BLaER1 treated with 17β-estradiol and CSF1 and Interleukin-3, amounts not matched to agents 10 nM and 100 nM (cell line): ENCODE data around the gene C1QTNF12.
A peak's percentile ranks its signal among the peaks of the same experiment; 100 is the strongest.

Experiments used
- H3K27ac ChIP-seq, 11 experiments: shearing (Covaris generic); formaldehyde crosslinking; 2 replicates each; pipeline ENCODE4 v1.8.1; 2022
- H3K27me3 ChIP-seq, 11 experiments: shearing (Covaris generic); formaldehyde crosslinking; 2 replicates each; pipeline ENCODE4 v1.8.1; 2022
- H3K36me3 ChIP-seq, 11 experiments: shearing (Covaris generic); formaldehyde crosslinking; 2 replicates each; pipeline ENCODE4 v1.8.1; 2022
- H3K4me1 ChIP-seq, 10 experiments: shearing (Covaris generic); formaldehyde crosslinking; 2 replicates each; pipeline ENCODE4 v1.8.1; 2022
- H3K4me2 ChIP-seq, 11 experiments: shearing (Covaris generic); formaldehyde crosslinking; 2 replicates each; pipeline ENCODE4 v1.8.1; 2022
- H3K4me3 ChIP-seq, 10 experiments: shearing (Covaris generic); formaldehyde crosslinking; 2 replicates each; pipeline ENCODE4 v1.8.1; 2022
- H3K9ac ChIP-seq, 11 experiments: shearing (Covaris generic); formaldehyde crosslinking; 2 replicates each; pipeline ENCODE4 v1.8.1; 2022
- H3K9me3 ChIP-seq, 11 experiments: shearing (Covaris generic); formaldehyde crosslinking; replicated peaks in 1 of 11; 2 replicates each; pipeline ENCODE4 v1.8.1; 2022
- H4K20me1 ChIP-seq, 11 experiments: shearing (Covaris generic); formaldehyde crosslinking; 2 replicates each; pipeline ENCODE4 v1.8.1; 2022
- Cebpa-rat ChIP-seq, 11 experiments: shearing (Covaris generic); IDR thresholded peaks; 2 replicates each; pipeline ENCODE4 v1.8.1; 2022

The C1QTNF12 gene

GRCh38 chr1:1226566-1227362, 19.8 kb downstream of the C1QTNF12 start:
- H3K9ac ChIP-seq: no peak overlapping the region
- no peak overlapping the region for H3K4me2 ChIP-seq
- peaks cover 63 to 90% (median 84%) of the 10 kb centered on the region in 11 experiments for H4K20me1 ChIP-seq
- no peak for TF ChIP-seq Cebpa-rat (IDR thresholded peaks at IDR 0.05)
- H3K4me3 ChIP-seq: no peak overlapping the region
- H3K36me3 ChIP-seq: peaks cover 78 to 85% (median 81%) of the 10 kb centered on the region in 11 experiments
- H3K27ac ChIP-seq: no peak overlapping the region
- no peaks in the 10 kb centered on the region for H3K27me3 ChIP-seq
- H3K9me3 ChIP-seq: no peaks in the 10 kb centered on the region
- peaks cover 15 to 20% (median 18%) of the 10 kb centered on the region in 10 experiments for H3K4me1 ChIP-seq

GRCh38 chr1:1225913-1226312, 20.6 kb downstream of the C1QTNF12 start:
- Histone ChIP-seq H3K36me3 (peaks cover 86 to 94% (median 90%) of the 10 kb centered on the region in 11 experiments), H3K9me3 (no peaks in the 10 kb centered on the region), H3K4me3 (no peak overlapping the region), H3K27me3 (no peaks in the 10 kb centered on the region), H4K20me1 (peaks cover 70 to 98% (median 92%) of the 10 kb centered on the region in 11 experiments), H3K4me2 (no peak overlapping the region), H3K4me1 (peaks cover 15 to 19% (median 17%) of the 10 kb centered on the region in 10 experiments), H3K27ac (no peak overlapping the region), H3K9ac (no peak overlapping the region)
- TF ChIP-seq Cebpa-rat (IDR thresholded peaks at IDR 0.05): no peak

- no peak overlapping the region for H3K4me3 ChIP-seq
- no peaks in the 10 kb centered on the region for H3K27me3 ChIP-seq
- H4K20me1 ChIP-seq: peaks cover 75 to 99% (median 95%) of the 10 kb centered on the region in 11 experiments
- no peak overlapping the region for H3K4me2 ChIP-seq
- peaks cover 10 to 13% (median 13%) of the 10 kb centered on the region in 10 experiments for H3K4me1 ChIP-seq
- no peaks in the 10 kb centered on the region for H3K9me3 ChIP-seq
- H3K9ac ChIP-seq: 0 out of 22 replicates have a peak overlapping the region, but pooled peaks of 1 of the 11 experiments have one; percentile 6
- no peak for TF ChIP-seq Cebpa-rat (IDR thresholded peaks at IDR 0.05)
- peaks cover 92 to 99% (median 96%) of the 10 kb centered on the region in 11 experiments for H3K36me3 ChIP-seq
- no peak overlapping the region for H3K27ac ChIP-seq
These were observed 21.2 kb downstream of the C1QTNF12 start for GRCh38 chr1:1225238-1225845.

GRCh38 chr1:1223891-1224290, 22.6 kb downstream of the C1QTNF12 start:
- Histone ChIP-seq H3K36me3 (peaks cover 90 to 99% (median 97%) of the 10 kb centered on the region in 11 experiments), H3K4me1 (no peaks in the 10 kb centered on the region; a peak in 1 of 20 replicates), H3K27me3 (no peaks in the 10 kb centered on the region), H3K9me3 (no peaks in the 10 kb centered on the region), H3K4me2 (no peak overlapping the region), H3K27ac (no peak overlapping the region), H3K9ac (no peak overlapping the region), H4K20me1 (peaks cover 71 to 99% (median 96%) of the 10 kb centered on the region in 11 experiments), H3K4me3 (no peak overlapping the region)
- no peak for TF ChIP-seq Cebpa-rat (IDR thresholded peaks at IDR 0.05)

GRCh38 chr1:1223321-1223720, 23.2 kb downstream of the C1QTNF12 start:
- TF ChIP-seq Cebpa-rat (IDR thresholded peaks at IDR 0.05): no peak
- Histone ChIP-seq H3K27ac (no peak overlapping the region), H4K20me1 (peaks cover 66 to 99% (median 96%) of the 10 kb centered on the region in 11 experiments), H3K27me3 (no peaks in the 10 kb centered on the region), H3K9me3 (no peaks in the 10 kb centered on the region), H3K4me3 (no peak overlapping the region), H3K4me1 (no peaks in the 10 kb centered on the region), H3K4me2 (no peak overlapping the region), H3K36me3 (peaks cover 89 to 99% (median 97%) of the 10 kb centered on the region in 11 experiments), H3K9ac (no peak overlapping the region)

- no peak for TF ChIP-seq Cebpa-rat (IDR thresholded peaks at IDR 0.05)
- H3K9me3 ChIP-seq: no peaks in the 10 kb centered on the region
- peaks cover 89 to 99% (median 97%) of the 10 kb centered on the region in 11 experiments for H3K36me3 ChIP-seq
- H3K27me3 ChIP-seq: no peaks in the 10 kb centered on the region
- no peak overlapping the region for H3K4me2 ChIP-seq
- H3K4me1 ChIP-seq: no peaks in the 10 kb centered on the region
- peaks cover 65 to 99% (median 96%) of the 10 kb centered on the region in 11 experiments for H4K20me1 ChIP-seq
- H3K9ac ChIP-seq: no peak overlapping the region
- no peak overlapping the region for H3K27ac ChIP-seq
- H3K4me3 ChIP-seq: no peak overlapping the region
These were observed 23.8 kb downstream of the C1QTNF12 start for GRCh38 chr1:1222575-1223225.

- no peaks in the 10 kb centered on the region for H3K27me3 ChIP-seq
- peaks cover 91 to 99% (median 97%) of the 10 kb centered on the region in 11 experiments for H3K36me3 ChIP-seq
- H3K27ac ChIP-seq: no peak overlapping the region
- no peak overlapping the region for H3K4me2 ChIP-seq
- no peak overlapping the region for H3K9ac ChIP-seq
- no peak overlapping the region for H3K4me3 ChIP-seq
- H3K4me1 ChIP-seq: no peaks in the 10 kb centered on the region; a peak in 1 of 20 replicates
- TF ChIP-seq Cebpa-rat (IDR thresholded peaks at IDR 0.05): no peak
- H3K9me3 ChIP-seq: no peaks in the 10 kb centered on the region
- peaks cover 64 to 99% (median 96%) of the 10 kb centered on the region in 11 experiments for H4K20me1 ChIP-seq
These were observed 24.5 kb downstream of the C1QTNF12 start for GRCh38 chr1:1221887-1222574.

- Histone ChIP-seq H3K27me3 (no peaks in the 10 kb centered on the region), H3K9me3 (no peaks in the 10 kb centered on the region), H3K9ac (no peak overlapping the region), H3K4me1 (peaks cover 5 to 17% (median 9%) of the 10 kb centered on the region in 10 experiments; a peak in 19 of 20 replicates), H3K36me3 (peaks cover 86 to 99% (median 94%) of the 10 kb centered on the region in 11 experiments), H3K4me2 (no peak overlapping the region), H4K20me1 (peaks cover 63 to 99% (median 96%) of the 10 kb centered on the region in 11 experiments), H3K4me3 (no peak overlapping the region), H3K27ac (no peak overlapping the region)
- TF ChIP-seq Cebpa-rat (IDR thresholded peaks at IDR 0.05): no peak
These were observed 26.3 kb downstream of the C1QTNF12 start for GRCh38 chr1:1220197-1220596.
